T47D (cell line): ENCODE results near the gene PPIL4.
"Not testable (repeated sequence)": the region's sequence is repeated elsewhere in the genome, so short reads cannot be mapped to it uniquely, and the experiment has no call there.

Source experiments
- DNase-seq, 2 experiments: peaks; one replicate each; pipeline versions ENCODE4 v3.0.0 to v3.0.0-alpha.2; 2011 to 2012; ENCODE audit warnings: low read depth in 1 of 2, low spot score in 1 of 2
- JUND ChIP-seq: IDR thresholded peaks from 2 replicates; pipeline ENCODE4 v1.6.1; 2012; ENCODE audit warnings: low read depth
- in situ Hi-C: cut with HindIII; loops from 2 replicates; pipeline ENCODE4 v1.10.0; 2016; ENCODE audit warnings: low sequenced_read_pairs, low pct_unique_long_range_greater_than_20kb

PPIL4 gene

GRCh38 chr6:149503872-149504271 is 42.0 kb downstream of the PPIL4 start:
- in situ Hi-C loops: no loop called here
- TF ChIP-seq JUND: no peak
- no peak for DNase-seq

- DNase-seq: no peak
- TF ChIP-seq JUND: no peak
- in situ Hi-C loops: no loop called here
Measured at GRCh38 chr6:149503276-149503675, 42.6 kb downstream of the PPIL4 start.

- in situ Hi-C loops: no loop called here
- no peak for TF ChIP-seq JUND
Measured at GRCh38 chr6:149501768-149502167, 44.1 kb downstream of the PPIL4 start.

GRCh38 chr6:149501201-149501600 is 44.6 kb downstream of the PPIL4 start:
- TF ChIP-seq JUND: no peak
- in situ Hi-C loops: no loop called here
- DNase-seq: no peak

More at GRCh38 chr6:149501768-149502167, 44.1 kb downstream of the PPIL4 start:
- DNase-seq: no peak

GRCh38 chr6:149500096-149500495 is 45.7 kb downstream of the PPIL4 start:
- in situ Hi-C loops: no loop called here
- no peak for TF ChIP-seq JUND
- DNase-seq: no peak

- no peak for DNase-seq
- TF ChIP-seq JUND: no peak
- in situ Hi-C loops: no loop called here
Measured at GRCh38 chr6:149499066-149499465, 46.8 kb downstream of the PPIL4 start.

- in situ Hi-C loops: no loop called here
- no peak for DNase-seq
- no peak for TF ChIP-seq JUND
Measured at GRCh38 chr6:149497365-149497764, 48.5 kb downstream of the PPIL4 start.

GRCh38 chr6:149496597-149496996 is 49.2 kb downstream of the PPIL4 start:
- DNase-seq, in situ Hi-C loops: not testable (repeated sequence)

GRCh38 chr6:149495349-149496016 is 50.4 kb downstream of the PPIL4 start:
- DNase-seq, in situ Hi-C loops: not testable (repeated sequence)

- DNase-seq, in situ Hi-C loops: not testable (repeated sequence)
Measured at GRCh38 chr6:149494810-149495209, 51.0 kb downstream of the PPIL4 start.

GRCh38 chr6:149493761-149494320 is 52.0 kb downstream of the PPIL4 start:
- no peak for TF ChIP-seq JUND
- in situ Hi-C loops: no loop called here
- no peak for DNase-seq

GRCh38 chr6:149492798-149493343 is 53.0 kb downstream of the PPIL4 start:
- DNase-seq: no peak
- no peak for TF ChIP-seq JUND
- in situ Hi-C loops: no loop called here

GRCh38 chr6:149489967-149490366 is 55.9 kb downstream of the PPIL4 start:
- in situ Hi-C loops: no loop called here
- no peak for TF ChIP-seq JUND
- DNase-seq: no peak

GRCh38 chr6:149488815-149489214 is 57.0 kb downstream of the PPIL4 start:
- no peak for TF ChIP-seq JUND
- in situ Hi-C loops: no loop called here

More at GRCh38 chr6:149488815-149489214, 57.0 kb downstream of the PPIL4 start:
- peak in 1 of 2 experiments; percentile 34 for DNase-seq
